Activated CD4-positive, CD25-positive, alpha-beta regulatory T cell treated with anti-CD3 and anti-CD28 coated beads, Interleukin-2, amount 50 U/mL, for 72 hours (primary cell): ENCODE measurements around the gene LARP4B.
"Not testable (repeated sequence)": the region's sequence is repeated elsewhere in the genome, so short reads cannot be mapped to it uniquely, and the experiment has no call there.

Experiments used
- DNase-seq: peaks from one replicate; pipeline ENCODE4 v3.0.0; 2021

The LARP4B gene

GRCh38 chr10:955820-956217 lies 24.3 kb upstream of the LARP4B start:
- DNase-seq, result no peak

GRCh38 chr10:955127-955819 lies 23.8 kb upstream of the LARP4B start:
- no peak for DNase-seq

GRCh38 chr10:954396-954795 lies 22.9 kb upstream of the LARP4B start:
- DNase-seq, result no peak

- no peak for DNase-seq
These were observed 22.3 kb upstream of the LARP4B start for GRCh38 chr10:953836-954235.

GRCh38 chr10:949446-949845 lies 17.9 kb upstream of the LARP4B start:
- no peak for DNase-seq

GRCh38 chr10:948347-948746 lies 16.8 kb upstream of the LARP4B start:
- DNase-seq, result no peak

- DNase-seq, result no peak
These were observed 16.4 kb upstream of the LARP4B start for GRCh38 chr10:947881-948280.

- DNase-seq, result no peak
These were observed 15.5 kb upstream of the LARP4B start for GRCh38 chr10:947051-947450.

GRCh38 chr10:945778-946177 lies 14.3 kb upstream of the LARP4B start:
- no peak for DNase-seq

GRCh38 chr10:944034-944831 lies 12.7 kb upstream of the LARP4B start:
- no peak for DNase-seq

GRCh38 chr10:943334-944033 lies 12.0 kb upstream of the LARP4B start:
- no peak for DNase-seq

GRCh38 chr10:938941-939678 lies 7.6 kb upstream of the LARP4B start:
- DNase-seq, result no peak

GRCh38 chr10:934746-935406 lies 3.4 kb upstream of the LARP4B start:
- no peak for DNase-seq

GRCh38 chr10:934165-934564 lies 2.7 kb upstream of the LARP4B start:
- not testable (repeated sequence) for DNase-seq

- no peak for DNase-seq
These were observed 1.1 kb upstream of the LARP4B start for GRCh38 chr10:932589-932988.

GRCh38 chr10:930625-931325 lies 730 bp downstream of the LARP4B start:
- DNase-seq, result no peak

- no peak for DNase-seq
These were observed 1.4 kb downstream of the LARP4B start for GRCh38 chr10:929960-930624.

GRCh38 chr10:927131-927530 lies 4.4 kb downstream of the LARP4B start:
- no peak for DNase-seq

- DNase-seq, result no peak
These were observed 5.3 kb downstream of the LARP4B start for GRCh38 chr10:926075-926698.

GRCh38 chr10:924524-924859 lies 7.0 kb downstream of the LARP4B start:
- no peak for DNase-seq
